NCI-H128 (cell line): ENCODE results near the gene SHANK2.

ENCODE experiments used
- DNase-seq: peaks from one replicate; lab custom pipeline; 2025; ENCODE audit not compliant: unreplicated experiment; lab: John Stamatoyannopoulos, UW

SHANK2 gene

GRCh38 chr11:71269603-71270511 is 17.5 kb upstream of the SHANK2 start:
- DNase-seq, result no peak

GRCh38 chr11:71268706-71269321 is 16.4 kb upstream of the SHANK2 start:
- no peak for DNase-seq

GRCh38 chr11:71267807-71268421 is 15.5 kb upstream of the SHANK2 start:
- no peak for DNase-seq

- no peak for DNase-seq
Measured at GRCh38 chr11:71266114-71266833, 13.9 kb upstream of the SHANK2 start.

- no peak for DNase-seq
Measured at GRCh38 chr11:71265559-71266092, 13.2 kb upstream of the SHANK2 start.

- DNase-seq, result no peak
Measured at GRCh38 chr11:71263386-71263785, 11.0 kb upstream of the SHANK2 start.

- no peak for DNase-seq
Measured at GRCh38 chr11:71255800-71256479, 3.6 kb upstream of the SHANK2 start.

GRCh38 chr11:71255323-71255722 is 2.9 kb upstream of the SHANK2 start:
- DNase-seq, result no peak

- no peak for DNase-seq
Measured at GRCh38 chr11:71253794-71254193, 1.4 kb upstream of the SHANK2 start.

GRCh38 chr11:71252770-71253730 is 673 bp upstream of the SHANK2 start:
- no peak for DNase-seq

- DNase-seq, result no peak
Measured at GRCh38 chr11:71251761-71252268, 562 bp downstream of the SHANK2 start.

- no peak for DNase-seq
Measured at GRCh38 chr11:71251151-71251721, 1.1 kb downstream of the SHANK2 start.

GRCh38 chr11:71250523-71251150 is 1.7 kb downstream of the SHANK2 start:
- no peak for DNase-seq

GRCh38 chr11:71249301-71249700 is 3.1 kb downstream of the SHANK2 start:
- DNase-seq, result no peak

- DNase-seq, result no peak
Measured at GRCh38 chr11:71248656-71249055, 3.7 kb downstream of the SHANK2 start.

GRCh38 chr11:71248251-71248570 is 4.2 kb downstream of the SHANK2 start:
- no peak for DNase-seq

- DNase-seq, result no peak
Measured at GRCh38 chr11:71247551-71248250, 4.7 kb downstream of the SHANK2 start.

GRCh38 chr11:71246559-71246958 is 5.8 kb downstream of the SHANK2 start:
- no peak for DNase-seq
